ENCODE data around the gene ILKAP. TPM values are rescaled to one million over a fixed set of nuclear protein-coding genes. Genes with fewer than 3 reads are reported as not detected.

ILKAP gene
- total and polyA plus RNA-seq, 2 donors (not counting 1 experiment from before 2014, with no cell fraction given): 82.5 to 98.6 TPM

- Histone ChIP-seq H3K4me1 (ENCODE audit: control insufficient read depth in 2 of 2, insufficient read depth in 2 of 2, low read length in 2 of 2) (no peaks in the 10 kb centered on the region), H3K79me2 (ENCODE audit: control insufficient read depth, insufficient read depth, low read length) (no peaks in the 10 kb centered on the region), H4K20me1 (ENCODE audit: control insufficient read depth, insufficient read depth, low read length, poor library complexity, severe bottlenecking) (no peaks in the 10 kb centered on the region), H3K9ac (ENCODE audit: low read length) (no peak overlapping the region), H3K36me3 (replicated peaks in 1 of 2; ENCODE audit: control extremely low read depth in 1 of 2, control insufficient read depth in 1 of 2, extremely low read depth in 1 of 2, insufficient read depth in 2 of 2, low read length in 1 of 2) (no peaks in the 10 kb centered on the region), H3K27me3 (replicated peaks in 1 of 4; ENCODE audit: control extremely low read depth in 1 of 4, control insufficient read depth in 3 of 4, insufficient read depth in 4 of 4, low read length in 3 of 4) (no peaks in the 10 kb centered on the region), H3K4me2 (replicated peaks; ENCODE audit: low read depth, low read length, poor library complexity, severe bottlenecking) (no peak overlapping the region), H3K4me3 (ENCODE audit: control extremely low read depth in 1 of 5, extremely low read depth in 1 of 5, insufficient read depth in 1 of 5, low read depth in 2 of 5, low read length in 4 of 5) (no peak overlapping the region), H2AFZ (ENCODE audit: insufficient read depth, low read depth, low read length, poor library complexity, severe bottlenecking) (no peak overlapping the region), H3K9me3 (ENCODE audit: control extremely low read depth in 1 of 3, control insufficient read depth in 2 of 3, insufficient read depth in 1 of 3, low read length in 2 of 3) (peaks cover 0 to 10% (median 0%) of the 10 kb centered on the region in 3 donors), H3K27ac (ENCODE audit: low read length in 2 of 2) (no peak overlapping the region)
- no peak overlapping the region for H3K27ac Mint-ChIP-seq
- DNase-seq (no peak), ATAC-seq (ENCODE audit: low read depth) (no peak)
- no peaks in the 10 kb centered on the region for H3K27me3 Mint-ChIP-seq
- no peaks in the 10 kb centered on the region for H3K4me1 Mint-ChIP-seq
- no peaks in the 10 kb centered on the region for H3K9me3 Mint-ChIP-seq (ENCODE audit: insufficient read depth)
- ChIA-PET CTCF (interaction anchor here (0.7 kb wide), 1 partner anchor 9 kb away, joined by 3 read pairs; no protein-coding TSS in a partner anchor), POLR2A (no interaction called here)
- WGBS (ENCODE audit: insufficient coverage): 89% methylated on average over 19 of the region's 22 CpGs
- no peak overlapping the region for H3K4me3 Mint-ChIP-seq
- TF ChIP-seq EZH2 (IDR thresholded peaks at IDR 0.05; ENCODE audit: borderline replicate concordance, insufficient read depth, low read depth, low read length, poor library complexity, severe bottlenecking) (no peak), CTCF (IDR thresholded peaks at IDR 0.05) (no peak)
- intact Hi-C loops (cut with micrococcal nuclease): no loop called here
Observed at GRCh38 chr2:238152771-238153688, 50.5 kb downstream of the ILKAP start.
